ENCODE results near the gene ZNF281.
A peak's percentile ranks its signal among the peaks of the same experiment; 100 is the strongest.
"Not testable (repeated sequence)": the region's sequence is repeated elsewhere in the genome, so short reads cannot be mapped to it uniquely, and the experiment has no call there.

Gene ZNF281

GRCh38 chr1:200432586-200432985 is 22.8 kb upstream of the ZNF281 start:
- DNase-seq (ENCODE audit: low read depth, low spot score) = no peak

GRCh38 chr1:200429221-200429751 is 19.4 kb upstream of the ZNF281 start:
- DNase-seq (ENCODE audit: low read depth, low spot score) = no peak

- DNase-seq (ENCODE audit: low read depth, low spot score) = no peak
Observed at GRCh38 chr1:200428482-200429205, 18.8 kb upstream of the ZNF281 start.

GRCh38 chr1:200427744-200428143 is 17.9 kb upstream of the ZNF281 start:
- DNase-seq (ENCODE audit: low read depth, low spot score) = no peak

- DNase-seq (ENCODE audit: low read depth, low spot score) = no peak
Observed at GRCh38 chr1:200426196-200426595, 16.4 kb upstream of the ZNF281 start.

GRCh38 chr1:200423235-200423634 is 13.4 kb upstream of the ZNF281 start:
- DNase-seq (ENCODE audit: low read depth, low spot score) = no peak

GRCh38 chr1:200422211-200422610 is 12.4 kb upstream of the ZNF281 start:
- no peak for DNase-seq (ENCODE audit: low read depth, low spot score)

GRCh38 chr1:200415789-200416593 is 6.2 kb upstream of the ZNF281 start:
- DNase-seq (ENCODE audit: low read depth, low spot score) = no peak

GRCh38 chr1:200415227-200415626 is 5.4 kb upstream of the ZNF281 start:
- DNase-seq (ENCODE audit: low read depth, low spot score) = no peak

- no peak for DNase-seq (ENCODE audit: low read depth, low spot score)
Observed at GRCh38 chr1:200414657-200415056, 4.8 kb upstream of the ZNF281 start.

- DNase-seq (ENCODE audit: low read depth, low spot score) = not testable (repeated sequence)
Observed at GRCh38 chr1:200413766-200414165, 3.9 kb upstream of the ZNF281 start.

GRCh38 chr1:200411406-200412257 is 1.8 kb upstream of the ZNF281 start:
- DNase-seq (ENCODE audit: low read depth, low spot score) = peak; percentile 77

- DNase-seq (ENCODE audit: low read depth, low spot score) = peak; percentile 70
Observed at GRCh38 chr1:200410566-200410878, 686 bp upstream of the ZNF281 start.

GRCh38 chr1:200409203-200409760 is 554 bp downstream of the ZNF281 start:
- peak; percentile 36 for DNase-seq (ENCODE audit: low read depth, low spot score)

GRCh38 chr1:200406161-200406797 is 3.6 kb downstream of the ZNF281 start:
- DNase-seq (ENCODE audit: low read depth, low spot score) = no peak

GRCh38 chr1:200405264-200405663 is 4.6 kb downstream of the ZNF281 start:
- no peak for DNase-seq (ENCODE audit: low read depth, low spot score)

- no peak for DNase-seq (ENCODE audit: low read depth, low spot score)
Observed at GRCh38 chr1:200401708-200402107, 8.1 kb downstream of the ZNF281 start.

GRCh38 chr1:200401263-200401662 is 8.6 kb downstream of the ZNF281 start:
- no peak for DNase-seq (ENCODE audit: low read depth, low spot score)

GRCh38 chr1:200400556-200400955 is 9.3 kb downstream of the ZNF281 start:
- no peak for DNase-seq (ENCODE audit: low read depth, low spot score)

GRCh38 chr1:200399860-200400259 is 10.0 kb downstream of the ZNF281 start:
- no peak for DNase-seq (ENCODE audit: low read depth, low spot score)

- no peak for DNase-seq (ENCODE audit: low read depth, low spot score)
Observed at GRCh38 chr1:200398373-200398772, 11.5 kb downstream of the ZNF281 start.
